Immature natural killer cell (primary cell): ENCODE measurements around the gene PHOSPHO2. TPM values are rescaled to one million over a fixed set of nuclear protein-coding genes. Genes with fewer than 3 reads are reported as not detected.

ENCODE experiments used
- DNase-seq, 3 donors: peaks; one replicate each; pipeline ENCODE4 v3.0.0; 2022; ENCODE audit warnings: mixed read lengths in 1 of 3
- H3K27ac Mint-ChIP-seq, 6 donors: one replicate each; pipeline ENCODE4 v1.8.0; 2020; ENCODE audit warnings: mixed read lengths in 6 of 6, mild to moderate bottlenecking in 5 of 6, inconsistent platforms in 4 of 6, moderate library complexity in 3 of 6
- H3K27me3 Mint-ChIP-seq, 3 donors: one replicate each; pipeline ENCODE4 v1.8.0; 2020 to 2021; ENCODE audit warnings: low read depth in 3 of 3, mild to moderate bottlenecking in 3 of 3, mixed read lengths in 3 of 3, moderate library complexity in 3 of 3, inconsistent platforms in 1 of 3
- H3K36me3 Mint-ChIP-seq, 3 donors: one replicate each; pipeline ENCODE4 v1.8.0; 2020; ENCODE audit warnings: mixed read lengths in 3 of 3, inconsistent platforms in 2 of 3, mild to moderate bottlenecking in 2 of 3
- H3K4me1 Mint-ChIP-seq, 2 donors: one replicate each; pipeline ENCODE4 v1.8.0; 2020; ENCODE audit warnings: inconsistent platforms in 2 of 2, mild to moderate bottlenecking in 2 of 2, mixed read lengths in 2 of 2, moderate library complexity in 1 of 2
- H3K4me3 Mint-ChIP-seq, 5 donors: one replicate each; pipeline ENCODE4 v1.8.0; 2020; ENCODE audit warnings: mild to moderate bottlenecking in 5 of 5, mixed read lengths in 5 of 5, inconsistent platforms in 3 of 5, moderate library complexity in 3 of 5
- H3K9me3 Mint-ChIP-seq, 6 donors: one replicate each; pipeline ENCODE4 v1.8.0; 2020; ENCODE audit warnings: mild to moderate bottlenecking in 6 of 6, mixed read lengths in 6 of 6, inconsistent platforms in 4 of 6, moderate library complexity in 3 of 6
- polyA plus RNA-seq, 3 donors: library from polyadenylated mRNA; unstranded; fragments of 300-500 nt; fragmentation: Illumina TruSeq; gene quantifications; one replicate each; pipeline ENCODE4 v1.2.3, GENCODE V29; 2021

PHOSPHO2 gene
- polyA plus RNA-seq, 3 donors from 2014 or later: 2.5 to 4.5 (median 2.7) TPM

- Mint-ChIP-seq H3K36me3 (peaks cover 0 to 5% (median 0%) of the 10 kb centered on the region in 3 donors), H3K4me1 (peaks cover 14 to 24% of the 10 kb centered on the region in 2 donors), H3K4me3 (peak overlapping the region; percentile 12 to 64 (median 33)), H3K27me3 (peaks cover 9 to 14% (median 10%) of the 10 kb centered on the region in 3 donors), H3K9me3 (no peaks in the 10 kb centered on the region), H3K27ac (no peak overlapping the region)
- no peak for DNase-seq
These were observed 41.4 kb downstream of the PHOSPHO2 start for GRCh38 chr2:169735623-169736022.

GRCh38 chr2:169736902-169737301, 42.6 kb downstream of the PHOSPHO2 start:
- DNase-seq: no peak
- Mint-ChIP-seq H3K9me3 (no peaks in the 10 kb centered on the region), H3K27ac (no peak overlapping the region), H3K27me3 (peaks cover 9 to 13% (median 10%) of the 10 kb centered on the region in 3 donors), H3K4me1 (peaks cover 14 to 24% of the 10 kb centered on the region in 2 donors), H3K4me3 (no peak overlapping the region), H3K36me3 (peaks cover 0 to 5% (median 0%) of the 10 kb centered on the region in 3 donors)

- no peaks in the 10 kb centered on the region for H3K9me3 Mint-ChIP-seq
- no peak overlapping the region for H3K4me3 Mint-ChIP-seq
- peaks cover 2 to 5% (median 3%) of the 10 kb centered on the region in 3 donors for H3K27me3 Mint-ChIP-seq
- H3K36me3 Mint-ChIP-seq: peaks cover 0 to 5% (median 0%) of the 10 kb centered on the region in 3 donors
- peak overlapping the region in 1 of 6 donors; percentile 19 for H3K27ac Mint-ChIP-seq
- no peak for DNase-seq
- H3K4me1 Mint-ChIP-seq: peaks cover 4 to 12% of the 10 kb centered on the region in 2 donors
These were observed 44.4 kb downstream of the PHOSPHO2 start for GRCh38 chr2:169738566-169739229.

GRCh38 chr2:169739351-169739750, 45.1 kb downstream of the PHOSPHO2 start:
- peaks cover 0 to 9% (median 0%) of the 10 kb centered on the region in 3 donors for H3K36me3 Mint-ChIP-seq
- no peak for DNase-seq
- H3K4me1 Mint-ChIP-seq: peaks cover 4 to 11% of the 10 kb centered on the region in 2 donors
- peaks cover 2 to 5% (median 4%) of the 10 kb centered on the region in 3 donors for H3K27me3 Mint-ChIP-seq
- no peak overlapping the region for H3K4me3 Mint-ChIP-seq
- no peaks in the 10 kb centered on the region for H3K9me3 Mint-ChIP-seq
- peak overlapping the region in 1 of 6 donors; percentile 4 for H3K27ac Mint-ChIP-seq

GRCh38 chr2:169743549-169743948, 49.3 kb downstream of the PHOSPHO2 start:
- DNase-seq: no peak
- H3K4me1 Mint-ChIP-seq: no peaks in the 10 kb centered on the region
- H3K36me3 Mint-ChIP-seq: peaks cover 0 to 9% (median 0%) of the 10 kb centered on the region in 3 donors
- no peak overlapping the region for H3K4me3 Mint-ChIP-seq
- no peaks in the 10 kb centered on the region for H3K9me3 Mint-ChIP-seq
- no peak overlapping the region for H3K27ac Mint-ChIP-seq
- H3K27me3 Mint-ChIP-seq: peaks cover 0 to 2% (median 1%) of the 10 kb centered on the region in 3 donors

GRCh38 chr2:169746240-169746639, 52.0 kb downstream of the PHOSPHO2 start:
- Mint-ChIP-seq H3K27me3 (peaks cover 0 to 1% (median 0%) of the 10 kb centered on the region in 3 donors), H3K4me3 (no peak overlapping the region), H3K9me3 (no peaks in the 10 kb centered on the region), H3K4me1 (no peaks in the 10 kb centered on the region), H3K36me3 (peaks cover 0 to 4% (median 0%) of the 10 kb centered on the region in 3 donors), H3K27ac (no peak overlapping the region)
- DNase-seq: no peak

- Mint-ChIP-seq H3K36me3 (peaks cover 0 to 4% (median 0%) of the 10 kb centered on the region in 3 donors), H3K27me3 (peaks cover 0 to 1% (median 0%) of the 10 kb centered on the region in 3 donors), H3K4me3 (no peak overlapping the region), H3K4me1 (no peaks in the 10 kb centered on the region), H3K9me3 (no peaks in the 10 kb centered on the region), H3K27ac (no peak overlapping the region)
- DNase-seq: no peak
These were observed 54.0 kb downstream of the PHOSPHO2 start for GRCh38 chr2:169748319-169748718.

Other genes starting within 250 kb of the PHOSPHO2 start
- under 1 TPM in 2 of 3 donors, not detected in 1; 0.51 to 0.69 TPM for gene BBS5, start 215.0 kb upstream of the PHOSPHO2 start, polyA plus RNA-seq
- gene KLHL41, start 184.8 kb upstream of the PHOSPHO2 start, polyA plus RNA-seq: not detected
- 10 to 100 TPM in 1 of 3 donors, 1 to 10 TPM in 2; 5.8 to 11.4 (median 7.7) TPM for gene FASTKD1, start 120.6 kb upstream of the PHOSPHO2 start, polyA plus RNA-seq
- gene PPIG, start 110.1 kb upstream of the PHOSPHO2 start, polyA plus RNA-seq: 10 to 100 TPM; 27.9 to 70.7 (median 34.9) TPM
- not detected for gene CFAP210, start 64 bp upstream of the PHOSPHO2 start, polyA plus RNA-seq
- 1 to 10 TPM; 1.3 to 2.6 (median 2.5) TPM for gene KLHL23, start 39.4 kb downstream of the PHOSPHO2 start, polyA plus RNA-seq
- 100 to 1,000 TPM in 1 of 3 donors, 10 to 100 TPM in 2; 67.1 to 115 (median 73.1) TPM for gene SSB, start 104.4 kb downstream of the PHOSPHO2 start, polyA plus RNA-seq
- gene METTL5, start 130.4 kb downstream of the PHOSPHO2 start, polyA plus RNA-seq: 100 to 1,000 TPM in 1 of 3 donors, 10 to 100 TPM in 2; 78.5 to 147 (median 97.5) TPM
- 10 to 100 TPM in 1 of 3 donors, 1 to 10 TPM in 2; 3.8 to 11.5 (median 5.1) TPM for gene UBR3, start 133.0 kb downstream of the PHOSPHO2 start, polyA plus RNA-seq